Measurements from ENCODE around the gene ITPKB. TPM values are rescaled to one million over a fixed set of nuclear protein-coding genes. Genes with fewer than 3 reads are reported as not detected.

ITPKB gene
- total RNA-seq, 1 donor, result 4.7 TPM

DNA sequence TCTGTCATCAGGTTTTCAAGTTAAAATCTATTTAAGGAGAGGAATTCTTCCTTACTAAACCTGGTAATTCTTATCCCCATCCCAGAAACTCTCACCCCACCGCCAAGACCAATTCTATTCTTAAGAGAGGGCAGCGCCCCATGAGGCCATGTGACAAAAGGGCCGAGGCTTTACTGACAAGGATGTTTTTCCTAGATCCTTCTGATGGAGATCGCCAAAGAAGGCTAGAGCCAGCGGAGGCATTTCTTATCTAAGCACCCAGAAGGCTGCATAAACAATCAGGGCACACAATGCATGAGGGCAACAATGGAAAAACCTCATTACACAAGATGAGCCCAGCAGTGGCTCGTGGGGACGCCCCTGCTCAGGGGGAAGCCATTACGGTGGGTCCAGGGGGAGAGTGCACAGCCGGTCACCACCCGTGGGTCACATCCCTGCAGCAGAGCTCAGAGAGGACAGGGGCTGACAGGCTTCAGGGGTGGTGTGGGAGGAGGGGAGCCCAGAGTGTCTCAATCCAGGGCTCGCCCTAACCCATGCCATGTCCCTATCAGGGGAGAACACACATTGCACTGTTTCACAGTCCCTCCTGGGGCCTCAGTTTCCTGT is 88.7 kb downstream of the ITPKB start:
- TF ChIP-seq CTCF (IDR thresholded peaks at IDR 0.05; ENCODE audit: insufficient read depth, low read depth, low read length), result no peak
- no peak for DNase-seq (ENCODE audit: low read depth)
- H3K4me3 ChIP-seq (ENCODE audit: low read depth, low read length), result no peak overlapping the region

GRCh38 chr1:226649780-226650179 is 89.3 kb downstream of the ITPKB start:
- no peak overlapping the region for H3K4me3 ChIP-seq (ENCODE audit: low read depth, low read length)
- peak; percentile 32 for TF ChIP-seq CTCF (IDR thresholded peaks at IDR 0.05; ENCODE audit: insufficient read depth, low read depth, low read length)
- peak; percentile 42 for DNase-seq (ENCODE audit: low read depth)

DNA sequence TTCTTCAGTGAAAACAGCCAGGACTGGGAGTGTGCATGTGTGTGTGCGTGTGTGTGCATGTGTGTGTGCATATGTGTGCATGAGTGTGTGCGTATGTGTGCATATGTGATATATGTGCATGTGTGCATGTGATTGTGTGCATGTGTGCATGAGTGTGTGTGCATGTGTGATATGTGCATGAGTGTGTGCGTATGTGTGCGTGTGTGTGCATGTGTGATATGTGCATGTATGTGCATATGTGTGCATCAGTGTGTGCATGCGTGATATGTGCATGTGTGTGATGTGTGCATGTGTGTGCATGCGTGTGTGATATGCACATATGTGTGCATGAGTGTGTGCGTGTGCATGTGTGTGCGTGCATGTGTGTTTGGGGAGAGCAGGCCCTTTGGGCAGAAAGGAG is 89.8 kb downstream of the ITPKB start:
- DNase-seq (ENCODE audit: low read depth), result no peak
- TF ChIP-seq CTCF (IDR thresholded peaks at IDR 0.05; ENCODE audit: insufficient read depth, low read depth, low read length), result no peak

DNA sequence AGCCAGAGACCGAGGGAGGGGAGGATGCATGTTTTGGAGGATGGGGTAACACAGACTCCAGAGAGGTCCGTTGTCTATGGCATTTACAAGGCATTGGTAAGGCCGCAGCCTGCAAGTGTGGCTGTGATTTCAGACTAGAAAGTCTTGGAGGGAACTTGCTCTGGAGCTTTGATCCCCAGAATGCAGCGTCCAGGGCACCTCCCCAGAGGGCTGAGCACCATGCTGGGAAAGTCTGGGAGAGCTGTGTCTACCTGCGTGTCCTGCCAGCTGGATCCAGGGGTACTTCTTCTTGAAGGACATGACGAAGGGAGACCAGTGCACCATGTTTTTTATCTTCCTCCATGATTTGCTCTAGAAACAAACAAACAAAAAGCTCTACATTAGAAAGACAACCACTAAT is 90.7 kb downstream of the ITPKB start:
- no peak for DNase-seq (ENCODE audit: low read depth)
- TF ChIP-seq CTCF (IDR thresholded peaks at IDR 0.05; ENCODE audit: insufficient read depth, low read depth, low read length), result no peak
- H3K4me3 ChIP-seq (ENCODE audit: low read depth, low read length), result no peak overlapping the region

More for the DNA sequence above, 89.8 kb downstream of the ITPKB start:
- no peak overlapping the region for H3K4me3 ChIP-seq (ENCODE audit: low read depth, low read length)

GRCh38 chr1:226647719-226648118 is 91.4 kb downstream of the ITPKB start:
- no peak for TF ChIP-seq CTCF (IDR thresholded peaks at IDR 0.05; ENCODE audit: insufficient read depth, low read depth, low read length)
- DNase-seq (ENCODE audit: low read depth), result no peak
- no peak overlapping the region for H3K4me3 ChIP-seq (ENCODE audit: low read depth, low read length)

DNA sequence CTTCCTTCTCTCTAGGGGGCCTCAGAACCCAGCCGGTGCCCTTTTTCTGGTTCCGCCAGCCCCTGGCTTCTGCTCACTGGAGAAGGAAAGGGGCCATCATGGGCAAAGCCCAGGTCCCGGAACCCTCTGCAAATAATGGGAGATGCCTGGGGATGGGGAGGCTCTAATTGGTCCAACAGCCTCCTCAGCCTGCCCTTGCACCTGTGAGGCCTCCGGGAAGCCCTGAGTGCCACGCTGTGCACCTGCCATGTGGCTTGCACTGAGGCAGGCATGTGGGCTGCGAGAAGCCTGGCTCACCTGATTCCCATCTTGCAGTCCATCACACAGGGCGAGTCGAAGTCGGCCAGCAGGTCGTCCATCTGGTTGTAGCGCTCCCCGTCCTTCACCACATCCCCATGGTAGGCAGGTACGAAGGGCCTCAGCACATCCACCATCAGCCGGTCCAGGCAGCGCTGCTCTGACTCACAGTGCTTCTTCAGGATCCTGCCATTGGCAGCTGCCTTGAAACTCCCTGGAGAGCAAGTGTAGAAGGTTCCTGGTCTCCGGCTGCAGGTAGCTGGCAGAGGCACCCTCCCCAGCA is 92.1 kb downstream of the ITPKB start:
- no peak overlapping the region for H3K4me3 ChIP-seq (ENCODE audit: low read depth, low read length)
- DNase-seq (ENCODE audit: low read depth), result no peak
- no peak for TF ChIP-seq CTCF (IDR thresholded peaks at IDR 0.05; ENCODE audit: insufficient read depth, low read depth, low read length)

Measured in fibroblast of villous mesenchyme (primary cell).